HepG2 (cell line): Measurements from ENCODE around the gene TTYH1. TPM values are rescaled to one million over a fixed set of nuclear protein-coding genes. Genes with fewer than 3 reads are reported as not detected.

Source experiments
- ARID2 ChIP-seq: sonication (generic); formaldehyde crosslinking; IDR thresholded peaks from 2 replicates; pipeline ENCODE4 v1.8.1; 2022; ENCODE audit warnings: mild to moderate bottlenecking, missing genetic modification reagents, borderline replicate concordance
- BORCS8-MEF2B ChIP-seq: sonication (generic); formaldehyde crosslinking; IDR thresholded peaks from 2 replicates; pipeline ENCODE4 v1.8.0; 2022; ENCODE audit warnings: mild to moderate bottlenecking, missing genetic modification reagents
- CCDC6 ChIP-seq: sonication (generic); formaldehyde crosslinking; IDR thresholded peaks from 2 replicates; pipeline ENCODE4 v1.8.1; 2022; ENCODE audit warnings: mild to moderate bottlenecking, missing genetic modification reagents, moderate library complexity
- CREB3 ChIP-seq: sonication (generic); formaldehyde crosslinking; IDR thresholded peaks from 2 replicates; pipeline ENCODE4 v1.5.0; 2020; ENCODE audit warnings: missing genetic modification reagents
- FOXA1 ChIP-seq, 2 experiments: fragments of 450-650 bp in 1 of 2; sonication (generic) in 1 of 2; formaldehyde crosslinking in 1 of 2; IDR thresholded peaks; 2 replicates each; pipeline versions ENCODE4 v1.4.0 to v1.6.1; 2016 to 2020; ENCODE audit warnings: missing genetic modification reagents in 1 of 2
- GMEB2 ChIP-seq: IDR thresholded peaks from 2 replicates; pipeline ENCODE4 v1.6.1; 2016; ENCODE audit warnings: missing biosample characterization, missing genetic modification reagents, low read depth
- HOMEZ ChIP-seq: IDR thresholded peaks from 2 replicates; pipeline ENCODE4 v1.6.1; 2016; ENCODE audit warnings: low read depth
- JUNB ChIP-seq: sonication (generic); formaldehyde crosslinking; IDR thresholded peaks from 2 replicates; pipeline ENCODE4 v1.8.0; 2022; ENCODE audit warnings: missing genetic modification reagents, mild to moderate bottlenecking, borderline replicate concordance
- KLF9 ChIP-seq: IDR thresholded peaks from 2 replicates; pipeline ENCODE4 v1.6.1; 2016; ENCODE audit warnings: low read depth
- NFYC ChIP-seq: IDR thresholded peaks from 2 replicates; pipeline ENCODE4 v1.6.1; 2016; ENCODE audit warnings: missing genetic modification reagents, missing compliant biosample characterization
- SRY ChIP-seq: sonication (generic); formaldehyde crosslinking; IDR thresholded peaks from 2 replicates; pipeline ENCODE4 v1.8.0; 2022; ENCODE audit warnings: mild to moderate bottlenecking, missing genetic modification reagents
- TMF1 ChIP-seq: sonication (generic); formaldehyde crosslinking; IDR thresholded peaks from 2 replicates; pipeline ENCODE4 v1.8.1; 2022; ENCODE audit warnings: low read depth, missing genetic modification reagents
- TOPORS ChIP-seq: sonication (generic); formaldehyde crosslinking; IDR thresholded peaks from 2 replicates; pipeline ENCODE4 v1.8.0; 2023; ENCODE audit warnings: mild to moderate bottlenecking, missing genetic modification reagents
- ZBTB38 ChIP-seq: sonication (generic); formaldehyde crosslinking; IDR thresholded peaks from 2 replicates; pipeline ENCODE4 v1.5.1; 2020; ENCODE audit warnings: mild to moderate bottlenecking, missing genetic modification reagents
- ZFP36 ChIP-seq: fragments of 150-350 bp; IDR thresholded peaks from 2 replicates; pipeline ENCODE4 v1.6.1; 2018; ENCODE audit warnings: borderline replicate concordance, low read length, low read depth; ENCODE audit not compliant: partially characterized antibody
- ZMAT5 ChIP-seq: sonication (generic); formaldehyde crosslinking; IDR thresholded peaks from 2 replicates; pipeline ENCODE4 v1.5.0; 2020; ENCODE audit warnings: mild to moderate bottlenecking, low read depth, missing genetic modification reagents, borderline replicate concordance
- ZNF335 ChIP-seq: sonication (generic); formaldehyde crosslinking; IDR thresholded peaks from 2 replicates; pipeline ENCODE4 v1.4.0; 2020; ENCODE audit warnings: missing genetic modification reagents
- ZNF441 ChIP-seq: sonication (generic); formaldehyde crosslinking; IDR thresholded peaks from 2 replicates; pipeline ENCODE4 v1.7.0; 2021; ENCODE audit warnings: missing genetic modification reagents, borderline replicate concordance
- ZNF781 ChIP-seq: sonication (generic); formaldehyde crosslinking; IDR thresholded peaks from 2 replicates; pipeline ENCODE4 v1.5.1; 2020; ENCODE audit warnings: borderline replicate concordance, mild to moderate bottlenecking, missing genetic modification reagents; ENCODE audit errors: not compliant biosample characterization
- ZNF83 ChIP-seq: sonication (generic); formaldehyde crosslinking; IDR thresholded peaks from 2 replicates; pipeline ENCODE4 v1.4.0; 2020; ENCODE audit warnings: missing genetic modification reagents, mild to moderate bottlenecking, borderline replicate concordance
- polyA plus RNA-seq, 8 experiments: library from polyadenylated mRNA; depleted of rRNA in 3 of 8; stranded (reverse) in 7 of 8; unstranded in 1 of 8; fragments of >200 nt; fragmentation: Illumina TruSeq in 4 of 8; extraction: Trizol in 4 of 8; gene quantifications; 2 replicates each; pipeline versions ENCODE4 v1.2.1 to v1.2.3, GENCODE V29; 2011 to 2016; ENCODE audit warnings: low read depth in 4 of 8, missing spikeins in 1 of 8, mixed read lengths in 1 of 8; ENCODE audit not compliant: insufficient read depth in 1 of 8
- total RNA-seq, 5 experiments: library from RNA; depleted of rRNA; stranded (reverse); fragments of >200 nt; fragmentation: Illumina TruSeq; extraction: Trizol; gene quantifications; 2 replicates each; pipeline ENCODE4 v1.2.3, GENCODE V29; 2016; ENCODE audit warnings: low read depth in 1 of 5
- TF ChIP-seq, protein P1 (sequence below): sonication (generic); formaldehyde crosslinking; IDR thresholded peaks from 2 replicates; pipeline ENCODE4 v1.8.1; 2023; ENCODE audit warnings: mild to moderate bottlenecking, inconsistent platforms, moderate library complexity, missing genetic modification reagents, borderline replicate concordance
- TF ChIP-seq, protein P2 (sequence below): sonication (generic); formaldehyde crosslinking; IDR thresholded peaks from 2 replicates; pipeline ENCODE4 v1.8.1; 2023; ENCODE audit warnings: missing genetic modification reagents, mild to moderate bottlenecking, borderline replicate concordance

The TTYH1 gene
- total and polyA plus RNA-seq, 2 of the 13 experiments (the other 11 are each of a cell fraction or from before 2014, with no cell fraction given): 6.9 to 19.9 TPM

GRCh38 chr19:54448774-54449700 is 33.8 kb downstream of the TTYH1 start, which contains the start of gene LENG8 (continued):
- TF ChIP-seq CCDC6 (peak; percentile 78; the same call in 1 of the 2 replicates), ZMAT5 (no peak), ARID2 (CRISPR knock-in tag) (no peak), ZFP36 (no peak), TMF1 (peak; percentile 74), NFYC (peak; percentile 94), SRY (CRISPR knock-in tag) (peak; percentile 96), JUNB (CRISPR knock-in tag) (no peak), HOMEZ (no peak; the same call in 1 of the 2 replicates), TOPORS (CRISPR knock-in tag) (peak; percentile 86), ZNF781 (peak; percentile 66), ZNF83 (CRISPR knock-in tag) (peak; percentile 94), ZBTB38 (CRISPR knock-in tag) (peak; percentile 79; the same call in 1 of the 2 replicates), GMEB2 (CRISPR knock-in tag) (peak; percentile 98), FOXA1 (IDR thresholded peaks at IDR 0.05) (no peak), FOXA1 (CRISPR knock-in tag; IDR thresholded peaks at IDR 0.05) (no peak), ZNF441 (CRISPR knock-in tag) (peak; percentile 78), BORCS8-MEF2B (peak; percentile 48; the same call in 1 of the 2 replicates), ZNF335 (CRISPR knock-in tag) (no peak), KLF9 (CRISPR knock-in tag) (no peak), CREB3 (no peak)
- TF ChIP-seq, protein P1, sequence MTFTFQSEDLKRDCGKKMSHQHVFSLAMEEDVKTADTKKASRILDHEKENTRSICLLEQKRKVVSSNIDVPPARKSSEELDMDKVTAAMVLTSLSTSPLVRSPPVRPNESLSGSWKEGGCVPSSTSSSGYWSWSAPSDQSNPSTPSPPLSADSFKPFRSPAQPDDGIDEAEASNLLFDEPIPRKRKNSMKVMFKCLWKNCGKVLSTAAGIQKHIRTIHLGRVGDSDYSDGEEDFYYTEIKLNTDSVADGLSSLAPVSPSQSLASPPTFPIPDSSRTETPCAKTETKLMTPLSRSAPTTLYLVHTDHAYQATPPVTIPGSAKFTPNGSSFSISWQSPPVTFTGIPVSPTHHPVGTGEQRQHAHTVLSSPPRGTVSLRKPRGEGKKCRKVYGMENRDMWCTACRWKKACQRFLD (CRISPR knock-in tag): peak; percentile 60; the same call in 1 of the 2 replicates
- TF ChIP-seq, protein P2, sequence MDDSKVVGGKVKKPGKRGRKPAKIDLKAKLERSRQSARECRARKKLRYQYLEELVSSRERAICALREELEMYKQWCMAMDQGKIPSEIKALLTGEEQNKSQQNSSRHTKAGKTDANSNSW (CRISPR knock-in tag): peak; percentile 98
